ENCODE data around the gene ANO10.
A peak's percentile ranks its signal among the peaks of the same experiment; 100 is the strongest.
"Not testable (repeated sequence)": the region's sequence is repeated elsewhere in the genome, so short reads cannot be mapped to it uniquely, and the experiment has no call there.

Gene ANO10

DNA sequence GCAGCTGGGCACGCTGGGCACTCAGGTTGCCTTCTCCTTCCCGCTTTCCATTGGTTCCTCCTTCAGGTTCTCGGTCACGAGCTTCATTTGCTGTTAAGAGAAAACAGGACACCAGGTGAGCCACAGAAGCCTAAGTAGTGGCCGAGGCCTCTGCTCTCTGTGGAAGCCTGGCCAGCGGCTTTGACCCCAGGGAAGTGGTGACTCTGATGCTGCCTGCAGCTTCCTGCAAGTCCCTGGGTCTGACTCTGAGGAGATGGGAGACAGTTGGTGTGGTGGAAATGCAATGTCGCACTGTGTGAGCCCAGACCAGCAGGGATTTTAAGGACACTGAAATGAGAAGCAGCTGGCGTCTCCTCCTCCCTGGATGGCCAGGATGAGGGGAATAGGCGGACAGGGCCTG lies 254.9 kb downstream of the ANO10 start:
- DNase-seq, result no peak

- DNase-seq, result no peak
These were observed 255.3 kb downstream of the ANO10 start for GRCh38 chr3:43366481-43366880.

DNA sequence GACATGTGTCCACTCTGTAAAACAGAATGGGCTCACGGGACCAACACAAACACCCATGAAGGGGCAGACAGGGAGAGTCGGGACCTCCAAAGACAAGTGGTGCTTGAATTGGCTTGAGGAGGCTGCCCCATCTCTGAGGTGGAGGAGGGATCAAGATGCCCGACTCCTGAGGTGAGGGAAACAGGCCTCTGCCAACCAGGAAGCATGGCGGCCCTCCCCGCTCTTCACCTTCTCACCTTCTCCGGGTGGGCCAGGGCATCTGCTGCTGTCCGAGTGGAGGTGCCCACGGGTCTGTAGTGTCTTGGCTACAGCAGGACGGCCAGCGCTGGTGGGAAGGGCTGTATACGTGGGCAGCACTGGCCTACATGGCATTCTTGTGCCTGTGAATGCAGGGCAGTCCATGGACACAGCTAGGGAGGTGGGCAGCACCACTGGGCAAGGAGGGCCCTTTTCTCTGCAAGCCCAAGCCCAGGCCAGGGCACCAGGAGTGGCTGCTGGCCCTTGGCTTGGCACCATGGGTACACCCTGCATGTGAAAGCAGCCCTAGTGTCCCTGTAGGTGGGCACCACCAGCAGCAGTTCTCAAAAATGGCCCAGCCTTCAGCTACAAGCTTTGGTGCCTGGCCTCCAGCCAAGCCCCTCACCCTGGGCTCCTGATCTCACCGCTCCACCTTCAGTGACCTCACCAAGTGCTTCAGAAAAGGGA lies 256.1 kb downstream of the ANO10 start:
- DNase-seq, result no peak

DNA sequence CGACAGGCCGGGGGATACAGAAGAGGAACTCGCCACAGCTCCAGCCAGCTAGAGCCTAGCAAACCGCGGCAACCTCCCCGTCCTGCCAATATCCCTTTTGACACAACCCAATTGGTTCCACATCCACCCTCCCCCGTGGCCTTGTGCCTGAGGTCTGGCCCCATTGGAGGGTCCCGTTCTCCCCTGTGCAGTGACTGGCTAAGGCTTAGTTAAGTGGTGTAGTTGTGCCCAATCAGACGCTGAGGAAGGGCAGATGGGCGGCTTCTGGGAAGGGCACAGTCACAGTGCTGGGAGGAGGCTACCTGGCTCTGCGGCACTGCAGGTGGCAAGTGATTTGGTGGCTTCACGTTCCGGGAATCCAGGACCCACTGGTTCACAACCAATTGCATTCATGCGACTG lies 256.9 kb downstream of the ANO10 start:
- no peak for DNase-seq

- DNase-seq, result no peak
These were observed 257.3 kb downstream of the ANO10 start for GRCh38 chr3:43364494-43364893.

DNA sequence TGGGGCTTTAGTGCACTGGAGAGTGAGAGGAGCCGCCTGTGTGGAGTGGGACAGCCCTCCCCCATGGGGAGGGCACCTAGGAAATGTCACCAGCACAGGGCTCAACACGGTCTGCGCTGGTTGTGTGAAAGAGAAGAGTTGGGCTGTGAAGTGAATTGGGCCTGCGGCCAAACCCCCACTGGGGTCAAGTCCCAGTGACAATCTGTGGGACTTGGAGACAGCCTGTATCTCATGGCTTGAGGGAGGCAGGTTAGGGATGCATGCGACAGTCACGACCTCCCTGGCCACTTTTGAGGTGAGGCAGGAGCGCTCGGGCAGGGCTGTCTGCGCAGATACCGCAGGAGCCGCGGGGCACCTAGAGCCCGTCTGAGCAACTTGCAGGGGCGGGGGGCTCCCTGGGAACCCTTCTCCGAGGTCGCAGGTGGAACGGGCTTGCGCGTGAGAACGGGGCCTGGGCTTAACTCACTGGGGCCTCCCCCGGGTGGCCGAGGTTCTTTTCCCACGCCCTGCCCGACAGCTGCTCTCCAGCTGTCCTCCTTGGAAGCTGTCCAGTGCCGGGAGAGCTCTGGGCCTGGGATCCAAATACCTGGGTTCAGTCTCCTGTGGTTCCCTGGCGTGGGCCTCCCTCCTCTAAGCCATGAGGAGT lies 258.1 kb downstream of the ANO10 start:
- no peak for DNase-seq

DNA sequence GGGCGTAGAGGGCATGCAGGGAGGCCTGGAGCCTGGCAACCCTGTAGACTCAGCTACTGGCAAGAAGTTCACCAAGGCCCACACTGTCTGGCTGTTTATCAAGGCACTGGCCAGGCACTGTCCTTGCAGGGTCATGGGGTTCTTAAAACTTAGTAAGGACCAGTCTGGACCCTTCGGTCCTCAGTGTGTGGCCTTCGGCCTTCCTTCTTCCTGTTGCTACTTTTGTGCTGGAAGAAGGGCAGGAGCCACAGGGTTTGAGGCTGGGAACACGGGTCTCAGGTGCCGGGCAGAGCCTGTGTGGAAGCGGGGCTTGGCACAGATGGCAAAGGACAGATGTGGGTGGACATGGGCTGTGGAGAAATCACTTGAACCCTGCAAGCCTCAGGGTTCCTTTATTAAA lies 258.9 kb downstream of the ANO10 start:
- no peak for DNase-seq

DNA sequence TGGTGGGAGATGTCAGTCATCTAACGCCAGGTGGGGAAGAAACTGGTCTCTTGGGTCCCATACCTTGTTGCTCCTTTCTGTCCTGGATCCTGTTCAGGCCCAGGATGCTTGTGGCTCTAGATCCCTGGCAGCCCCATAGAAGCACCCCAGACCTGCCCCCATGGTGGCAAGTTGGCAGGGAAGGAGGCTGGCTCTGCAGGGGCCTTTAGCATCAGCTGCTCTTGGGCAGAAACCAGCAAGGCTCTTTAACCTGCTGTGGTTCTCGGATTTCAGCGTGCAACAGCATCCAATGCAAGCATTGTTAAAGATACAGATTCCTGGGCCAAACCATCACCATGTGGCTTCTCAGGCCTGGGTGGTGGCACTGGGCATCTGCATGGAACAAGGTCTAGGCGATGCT lies 259.6 kb downstream of the ANO10 start:
- DNase-seq, result no peak

- DNase-seq, result no peak
These were observed 260.7 kb downstream of the ANO10 start for GRCh38 chr3:43361077-43361476.

- not testable (repeated sequence) for DNase-seq
These were observed 265.8 kb downstream of the ANO10 start for GRCh38 chr3:43356033-43356432.

DNA sequence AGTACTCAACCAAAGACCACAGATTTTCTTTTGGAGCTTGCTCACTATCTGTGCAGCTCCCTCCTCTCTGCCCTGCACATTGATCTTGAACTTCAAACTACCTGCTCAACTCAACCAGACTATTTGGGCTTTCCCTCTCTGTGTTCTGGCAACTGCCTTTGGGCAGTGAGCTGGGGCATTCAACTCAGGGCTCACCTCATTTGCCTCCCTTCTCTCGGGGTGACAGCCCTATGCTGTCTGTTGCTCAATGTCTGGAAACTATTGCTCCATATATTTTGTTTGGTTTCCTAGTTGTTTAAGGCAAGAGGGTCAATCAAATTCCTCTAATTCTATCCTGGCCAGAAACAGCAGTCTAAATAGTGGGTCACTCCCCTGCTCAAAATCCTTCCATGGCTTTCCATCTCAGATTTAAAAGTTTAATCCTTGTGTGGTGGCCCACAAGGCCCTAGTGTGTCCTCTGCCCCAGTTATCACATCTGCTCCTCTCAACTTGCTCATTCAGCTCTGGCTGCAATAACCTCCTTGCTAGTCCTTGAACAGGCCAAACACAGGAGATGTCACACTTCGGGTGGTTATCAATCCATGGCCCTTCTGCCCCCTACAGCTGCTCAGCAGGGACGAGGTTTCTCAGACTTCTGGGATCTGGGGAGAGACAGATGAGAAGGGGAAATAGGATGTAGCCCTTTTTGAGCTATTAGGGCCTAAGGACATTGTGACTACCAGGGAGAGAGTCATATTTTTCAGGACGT lies 267.7 kb downstream of the ANO10 start:
- DNase-seq, result no peak

- DNase-seq, result no peak
These were observed 268.4 kb downstream of the ANO10 start for GRCh38 chr3:43353393-43353792.

DNA sequence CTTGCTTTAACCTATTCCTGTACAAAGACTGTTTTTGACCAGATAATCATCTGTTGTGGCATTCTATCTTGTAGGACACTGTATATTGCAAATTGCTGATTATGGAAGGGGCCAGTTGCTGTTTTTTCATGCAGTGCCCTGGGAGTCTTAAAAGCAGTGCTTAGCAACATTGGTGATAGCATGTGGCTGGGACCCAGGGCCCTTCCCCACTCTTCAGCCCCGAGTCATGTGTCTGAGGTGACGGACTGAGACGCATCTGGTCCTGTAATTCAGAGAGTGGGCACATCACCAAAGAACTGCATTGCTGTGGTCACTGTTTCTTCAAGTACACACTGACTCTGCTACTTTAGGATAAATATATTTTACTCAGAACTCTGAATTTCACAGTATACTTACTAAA lies 272.1 kb downstream of the ANO10 start:
- no peak for DNase-seq

DNA sequence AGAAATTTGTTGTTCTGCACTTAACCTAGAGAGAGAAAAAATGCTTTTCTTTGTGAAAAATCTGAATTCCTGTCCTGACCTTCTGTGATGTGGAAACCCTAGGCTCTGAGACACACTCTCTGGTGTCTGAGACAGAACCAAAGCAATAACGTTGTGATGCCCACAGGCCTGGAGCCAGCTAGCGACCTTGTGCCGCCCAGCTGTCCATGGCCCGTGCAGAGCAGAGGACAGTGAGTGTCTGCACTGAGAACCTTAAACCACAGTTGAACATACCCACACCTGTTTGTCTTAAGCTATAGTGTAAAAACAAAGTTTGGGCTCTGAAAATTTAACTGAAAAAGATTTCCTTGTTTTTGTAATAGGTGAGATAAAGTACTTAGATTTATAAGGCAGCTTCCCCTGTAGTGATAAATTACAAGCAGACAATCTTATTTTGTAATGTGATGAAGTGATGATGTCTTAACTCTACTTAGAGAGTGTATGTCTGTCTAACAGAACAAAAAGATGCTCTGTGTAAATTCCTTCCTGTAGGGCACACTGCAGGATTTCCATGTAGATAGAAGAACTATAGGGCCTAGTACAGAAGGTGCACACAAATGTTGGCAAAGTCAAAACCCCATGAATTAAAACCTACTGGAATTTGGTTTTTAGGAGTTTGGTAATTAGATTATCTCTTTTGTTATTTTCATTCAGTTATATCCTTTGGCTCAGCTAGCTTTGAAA lies 272.8 kb downstream of the ANO10 start:
- no peak for DNase-seq

GRCh38 chr3:43348350-43348749 lies 273.5 kb downstream of the ANO10 start:
- DNase-seq, result no peak

- no peak for DNase-seq
These were observed 274.0 kb downstream of the ANO10 start for GRCh38 chr3:43347774-43348173.

- peak; percentile 41 for DNase-seq
These were observed 274.6 kb downstream of the ANO10 start for GRCh38 chr3:43346978-43347749.

DNA sequence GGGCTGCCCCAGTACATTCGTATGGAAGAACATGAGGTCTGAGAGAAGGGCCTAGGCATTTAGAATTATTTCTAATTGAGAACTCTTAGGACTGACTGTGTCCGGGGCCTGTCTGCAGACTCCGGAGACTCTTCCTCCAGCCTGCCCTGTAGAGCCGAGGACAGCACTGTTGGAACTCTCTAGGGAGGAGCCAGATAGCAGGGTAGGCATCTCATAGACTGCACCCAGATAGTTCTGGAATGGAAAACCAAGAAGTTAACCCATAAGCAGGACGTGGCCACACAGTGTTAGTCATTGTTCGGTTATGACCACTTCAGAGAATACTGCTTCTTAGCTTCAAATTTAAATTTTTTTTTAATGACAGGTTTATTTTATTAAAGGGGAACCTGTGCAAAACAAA lies 275.9 kb downstream of the ANO10 start:
- DNase-seq, result no peak

- no peak for DNase-seq
These were observed 276.6 kb downstream of the ANO10 start for GRCh38 chr3:43345246-43345645.

GRCh38 chr3:43344520-43344919 lies 277.3 kb downstream of the ANO10 start:
- DNase-seq, result no peak

- no peak for DNase-seq
These were observed 278.0 kb downstream of the ANO10 start for GRCh38 chr3:43343815-43344214.

GRCh38 chr3:43343185-43343584 lies 278.6 kb downstream of the ANO10 start:
- DNase-seq, result no peak

GRCh38 chr3:43341788-43342187 lies 280.0 kb downstream of the ANO10 start:
- DNase-seq, result no peak
